DOHH2 (cell line): ENCODE measurements around the gene RNF169.

Source experiments
- H3F3A ChIP-seq: fragments of 200-600 bp; sonication (generic), shearing (Covaris generic); 2 replicates; pipeline ENCODE4 v1.6.0; 2016; ENCODE audit warnings: antibody characterized with exemption, mild to moderate bottlenecking; ENCODE audit not compliant: control insufficient read depth, insufficient read depth
- H3K27ac ChIP-seq: fragments of 200-600 bp; sonication (generic); 2 replicates; pipeline ENCODE4 v1.5.1; 2014; ENCODE audit warnings: low read depth, mild to moderate bottlenecking, low read length, moderate library complexity
- H3K27me3 ChIP-seq: fragments of 200-600 bp; sonication (generic); 2 replicates; pipeline ENCODE4 v1.6.1; 2014; ENCODE audit warnings: mild to moderate bottlenecking, low read length, mixed read lengths; ENCODE audit not compliant: control insufficient read depth
- H3K36me3 ChIP-seq: fragments of 200-600 bp; sonication (generic); 2 replicates; pipeline ENCODE4 v1.6.1; 2014; ENCODE audit warnings: mild to moderate bottlenecking, low read length, moderate library complexity, mixed read lengths; ENCODE audit not compliant: control insufficient read depth
- H3K4me1 ChIP-seq: fragments of 200-600 bp; sonication (generic); 2 replicates; pipeline ENCODE4 v1.6.1; 2014; ENCODE audit warnings: mild to moderate bottlenecking, low read length, mixed read lengths; ENCODE audit not compliant: control insufficient read depth
- H3K4me2 ChIP-seq: fragments of 200-600 bp; sonication (generic); 2 replicates; pipeline ENCODE4 v1.6.0; 2014; ENCODE audit warnings: mild to moderate bottlenecking, low read length, moderate library complexity
- H3K4me3 ChIP-seq: fragments of 200-600 bp; sonication (generic); 2 replicates; pipeline ENCODE4 v1.5.1; 2014; ENCODE audit warnings: mild to moderate bottlenecking, low read length, mixed read lengths
- H3K79me2 ChIP-seq: fragments of 200-600 bp; sonication (generic); 2 replicates; pipeline ENCODE4 v1.6.1; 2014; ENCODE audit warnings: mild to moderate bottlenecking, low read length, mixed read lengths; ENCODE audit not compliant: control insufficient read depth
- H3K9me2 ChIP-seq: fragments of 200-600 bp; sonication (generic); replicated peaks from 2 replicates; pipeline ENCODE4 v1.6.1; 2014; ENCODE audit warnings: mild to moderate bottlenecking, low read length, mixed read lengths; ENCODE audit not compliant: control insufficient read depth
- H3K9me3 ChIP-seq: fragments of 200-600 bp; sonication (generic); 2 replicates; pipeline ENCODE4 v1.6.1; 2014; ENCODE audit warnings: antibody characterized with exemption, low read length, mixed read lengths; ENCODE audit not compliant: control insufficient read depth, insufficient read depth
- H4K20me1 ChIP-seq: fragments of 200-600 bp; sonication (generic); 2 replicates; pipeline ENCODE4 v1.6.0; 2014; ENCODE audit warnings: low read depth, mild to moderate bottlenecking, antibody characterized with exemption, low read length, moderate library complexity; ENCODE audit not compliant: control insufficient read depth, insufficient read depth
- EZH2phosphoT487 ChIP-seq: fragments of 200-600 bp; sonication (generic); IDR thresholded peaks from 2 replicates; pipeline ENCODE4 v1.6.1; 2017; ENCODE audit warnings: borderline replicate concordance, mild to moderate bottlenecking, antibody characterized with exemption, low read length, moderate library complexity, mixed read lengths
- TF ChIP-seq, protein P1 (sequence below): fragments of 200-600 bp; sonication (generic); IDR thresholded peaks from one replicate; pipeline ENCODE4 v1.5.1; 2014; ENCODE audit warnings: antibody characterized with exemption, mild to moderate bottlenecking, low read depth, low read length; ENCODE audit not compliant: poor library complexity, severe bottlenecking

RNF169 gene

DNA sequence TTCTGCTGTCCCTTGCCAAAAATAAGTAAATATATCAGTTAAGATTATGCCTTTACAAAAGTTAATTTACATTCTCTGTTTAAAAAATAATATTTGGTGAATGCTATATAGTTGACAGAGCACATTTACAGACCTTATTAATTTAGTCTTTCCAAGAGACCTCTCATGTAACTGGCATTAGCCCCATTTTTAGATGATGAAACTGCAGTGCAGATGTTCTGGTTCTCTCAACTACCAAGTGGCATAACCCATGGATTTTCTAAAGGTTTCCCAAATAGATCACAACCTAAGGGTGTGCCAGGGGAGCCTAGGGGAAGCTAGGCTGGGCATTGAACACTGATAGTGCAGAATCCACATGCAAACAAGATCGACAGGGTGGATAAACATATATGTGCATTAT, 88.5 kb downstream of the RNF169 start:
- Histone ChIP-seq H3K79me2 (no peaks in the 10 kb centered on the region), H3K4me3 (no peak overlapping the region), H3F3A (no peaks in the 10 kb centered on the region), H4K20me1 (no peaks in the 10 kb centered on the region), H3K4me2 (no peak overlapping the region), H3K27me3 (no peaks in the 10 kb centered on the region), H3K27ac (no peak overlapping the region), H3K9me3 (no peaks in the 10 kb centered on the region), H3K9me2 (no peaks in the 10 kb centered on the region), H3K4me1 (no peaks in the 10 kb centered on the region), H3K36me3 (peaks cover 81% of the 10 kb centered on the region)
- TF ChIP-seq, protein P1, sequence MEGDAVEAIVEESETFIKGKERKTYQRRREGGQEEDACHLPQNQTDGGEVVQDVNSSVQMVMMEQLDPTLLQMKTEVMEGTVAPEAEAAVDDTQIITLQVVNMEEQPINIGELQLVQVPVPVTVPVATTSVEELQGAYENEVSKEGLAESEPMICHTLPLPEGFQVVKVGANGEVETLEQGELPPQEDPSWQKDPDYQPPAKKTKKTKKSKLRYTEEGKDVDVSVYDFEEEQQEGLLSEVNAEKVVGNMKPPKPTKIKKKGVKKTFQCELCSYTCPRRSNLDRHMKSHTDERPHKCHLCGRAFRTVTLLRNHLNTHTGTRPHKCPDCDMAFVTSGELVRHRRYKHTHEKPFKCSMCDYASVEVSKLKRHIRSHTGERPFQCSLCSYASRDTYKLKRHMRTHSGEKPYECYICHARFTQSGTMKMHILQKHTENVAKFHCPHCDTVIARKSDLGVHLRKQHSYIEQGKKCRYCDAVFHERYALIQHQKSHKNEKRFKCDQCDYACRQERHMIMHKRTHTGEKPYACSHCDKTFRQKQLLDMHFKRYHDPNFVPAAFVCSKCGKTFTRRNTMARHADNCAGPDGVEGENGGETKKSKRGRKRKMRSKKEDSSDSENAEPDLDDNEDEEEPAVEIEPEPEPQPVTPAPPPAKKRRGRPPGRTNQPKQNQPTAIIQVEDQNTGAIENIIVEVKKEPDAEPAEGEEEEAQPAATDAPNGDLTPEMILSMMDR, result no peak
- no peak for TF ChIP-seq EZH2phosphoT487

DNA sequence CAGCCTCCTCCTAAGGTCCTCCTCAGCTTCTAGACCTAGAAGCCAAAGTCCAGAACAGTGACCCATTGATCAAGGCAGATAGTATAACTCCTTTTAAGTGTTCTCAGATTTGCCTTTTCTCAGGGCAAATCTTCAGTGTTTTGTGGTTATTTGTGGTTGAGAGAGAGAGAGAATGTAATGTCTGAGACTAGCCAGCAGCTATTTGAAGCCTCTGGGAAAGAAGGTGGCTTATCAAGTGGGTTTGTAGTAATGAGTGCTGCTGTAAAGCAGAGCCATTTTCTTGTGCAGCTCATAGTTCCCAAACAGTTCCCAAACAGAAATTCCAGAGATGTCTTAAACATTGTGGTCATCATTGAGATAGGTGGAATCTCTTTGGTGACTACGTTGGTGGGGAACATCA, 89.5 kb downstream of the RNF169 start:
- Histone ChIP-seq H3K4me2 (no peak overlapping the region), H3K4me1 (no peaks in the 10 kb centered on the region), H3K4me3 (no peak overlapping the region), H3F3A (no peaks in the 10 kb centered on the region), H3K9me2 (no peaks in the 10 kb centered on the region), H3K9me3 (no peaks in the 10 kb centered on the region), H3K27ac (no peak overlapping the region), H3K79me2 (no peaks in the 10 kb centered on the region), H3K27me3 (no peaks in the 10 kb centered on the region), H4K20me1 (no peaks in the 10 kb centered on the region), H3K36me3 (peaks cover 88% of the 10 kb centered on the region)
- TF ChIP-seq, protein P1, result no peak
- TF ChIP-seq EZH2phosphoT487, result no peak

DNA sequence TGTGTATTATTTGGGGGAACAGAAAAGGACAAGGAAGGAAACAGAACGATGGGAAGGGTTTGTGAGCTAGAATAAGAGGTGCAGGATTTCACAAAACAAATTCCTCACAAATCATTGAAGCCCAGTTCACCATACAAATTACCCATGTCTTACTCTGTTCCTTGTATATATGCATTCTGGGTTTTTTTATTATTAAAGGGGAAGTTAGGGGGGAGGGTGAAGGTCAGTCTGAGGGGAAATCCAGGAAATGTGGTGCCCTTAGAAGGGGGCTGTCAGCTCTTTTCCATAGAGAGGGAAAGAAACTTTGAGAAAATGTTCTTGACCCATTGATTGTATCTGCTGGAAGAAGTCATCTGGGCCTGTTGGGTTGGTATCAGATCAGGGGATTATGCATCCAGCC, 90.8 kb downstream of the RNF169 start:
- H3K9me2 ChIP-seq, result no peaks in the 10 kb centered on the region
- H3K79me2 ChIP-seq, result no peaks in the 10 kb centered on the region
- H3K4me1 ChIP-seq, result no peaks in the 10 kb centered on the region
- no peak overlapping the region for H3K27ac ChIP-seq
- no peaks in the 10 kb centered on the region for H3F3A ChIP-seq
- TF ChIP-seq, protein P1, result no peak
- no peak for TF ChIP-seq EZH2phosphoT487
- no peaks in the 10 kb centered on the region for H3K9me3 ChIP-seq
- H3K27me3 ChIP-seq, result no peaks in the 10 kb centered on the region
- no peaks in the 10 kb centered on the region for H4K20me1 ChIP-seq
- H3K36me3 ChIP-seq, result peaks cover 89% of the 10 kb centered on the region
- H3K4me2 ChIP-seq, result no peak overlapping the region
- H3K4me3 ChIP-seq, result no peak overlapping the region

DNA sequence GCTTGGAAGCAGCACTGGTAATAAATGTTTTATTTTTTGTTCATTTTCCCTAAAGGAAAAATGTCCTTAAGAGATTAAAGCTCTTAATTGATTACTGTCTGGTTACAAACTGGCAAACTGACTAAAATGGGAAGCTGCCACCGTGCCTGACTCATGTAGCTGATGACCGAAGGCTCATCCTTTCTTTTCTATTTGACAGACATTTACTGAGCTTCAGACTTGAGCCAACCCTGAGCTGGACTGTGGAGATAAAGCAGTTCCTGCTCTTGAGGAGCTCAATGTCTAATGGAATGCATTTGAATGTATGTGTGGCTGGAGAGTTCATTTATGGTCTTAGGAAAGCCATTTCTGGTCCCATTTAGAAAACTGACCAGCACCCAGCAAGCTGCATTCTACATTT, 91.3 kb downstream of the RNF169 start:
- Histone ChIP-seq H3K79me2 (no peaks in the 10 kb centered on the region), H3K27ac (no peak overlapping the region), H3K36me3 (peaks cover 89% of the 10 kb centered on the region), H3K27me3 (no peaks in the 10 kb centered on the region), H3K9me3 (no peaks in the 10 kb centered on the region), H3K9me2 (no peaks in the 10 kb centered on the region), H3K4me1 (no peaks in the 10 kb centered on the region), H3F3A (no peaks in the 10 kb centered on the region), H4K20me1 (no peaks in the 10 kb centered on the region), H3K4me3 (no peak overlapping the region), H3K4me2 (no peak overlapping the region)
- TF ChIP-seq, protein P1, result no peak
- TF ChIP-seq EZH2phosphoT487, result no peak
